Breast epithelium (tissue), 4 donors: ENCODE results near the gene MUC20. TPM values are rescaled to one million over a fixed set of nuclear protein-coding genes. Genes with fewer than 3 reads are reported as not detected.

Experiments
- DNase-seq, 2 donors: peaks; one replicate each; pipeline ENCODE4 v3.0.0-alpha.2; 2019; ENCODE audit warnings: low spot score in 2 of 2
- H3K27ac ChIP-seq, 2 donors: fragments of 200-600 bp; sonication (generic) in 1 of 2; one replicate each; pipeline ENCODE4 v1.5.1; 2016 to 2019; ENCODE audit warnings: mild to moderate bottlenecking in 1 of 2
- H3K27me3 ChIP-seq, 2 donors: fragments of 200-600 bp; sonication (generic) in 1 of 2; one replicate each; pipeline versions ENCODE4 v1.5.1 to v1.6.0; 2017 to 2019; ENCODE audit warnings: control low read depth in 1 of 2, mild to moderate bottlenecking in 1 of 2
- H3K36me3 ChIP-seq: fragments of 200-600 bp; one replicate; pipeline ENCODE4 v1.5.1; 2019
- H3K4me1 ChIP-seq, 2 donors: fragments of 200-600 bp; sonication (generic); one replicate each; pipeline ENCODE4 v1.5.1; 2016 to 2019; ENCODE audit warnings: control low read depth in 1 of 2
- H3K4me3 ChIP-seq, 3 donors: fragments of 200-600 bp; sonication (generic); 1 replicate in 2 of 3; 2 replicates in 1 of 3; pipeline ENCODE4 v1.5.1; 2016 to 2019; ENCODE audit warnings: mild to moderate bottlenecking in 3 of 3, moderate library complexity in 2 of 3
- H3K9me3 ChIP-seq, 2 donors: fragments of 200-600 bp; sonication (generic) in 1 of 2; one replicate each; pipeline ENCODE4 v1.5.1; 2016 to 2019; ENCODE audit warnings: control low read depth in 1 of 2
- CTCF ChIP-seq, 3 donors: fragments of 450-650 bp; IDR thresholded peaks; one replicate each; pipeline ENCODE4 v1.5.1; 2016 to 2017; ENCODE audit warnings: antibody characterized with exemption in 3 of 3, mild to moderate bottlenecking in 3 of 3, moderate library complexity in 3 of 3
- POLR2A ChIP-seq: fragments of 450-650 bp; IDR thresholded peaks from one replicate; pipeline ENCODE4 v1.6.1; 2016; ENCODE audit warnings: antibody characterized with exemption, mild to moderate bottlenecking, moderate library complexity
- POLR2AphosphoS5 ChIP-seq, 3 donors: sonication (generic); formaldehyde crosslinking; IDR thresholded peaks; one replicate each; pipeline ENCODE4 v1.6.1; 2017; ENCODE audit warnings: antibody characterized with exemption in 3 of 3
- intact Hi-C: fragments of 100-400 bp; cut with DNase I; formaldehyde crosslinking; loops from one replicate; pipeline ENCODE4 v1.15.1; 2023; ENCODE audit warnings: low total_unique reads
- total RNA-seq, 3 donors: library from RNA; depleted of rRNA; stranded (reverse); fragments of >200 nt; gene quantifications; one replicate each; pipeline ENCODE4 v1.1.0, GENCODE V29; 2016

The MUC20 gene
- total RNA-seq, 3 donors from 2014 or later, result 2.7 to 24.3 (median 20.1) TPM

GRCh38 chr3:195698647-195699387 is 22.0 kb upstream of the MUC20 start:
- intact Hi-C loops, result no loop called here
- Histone ChIP-seq H3K9me3 (no peaks in the 10 kb centered on the region), H3K4me3 (no peak overlapping the region), H3K27me3 (no peaks in the 10 kb centered on the region), H3K36me3 (no peaks in the 10 kb centered on the region), H3K27ac (no peak overlapping the region), H3K4me1 (no peaks in the 10 kb centered on the region)
- DNase-seq, result no peak
- TF ChIP-seq CTCF (IDR thresholded peaks at IDR 0.05), result no peak
- no peak for TF ChIP-seq POLR2AphosphoS5 (IDR thresholded peaks at IDR 0.05)
- TF ChIP-seq POLR2A, result no peak

DNA sequence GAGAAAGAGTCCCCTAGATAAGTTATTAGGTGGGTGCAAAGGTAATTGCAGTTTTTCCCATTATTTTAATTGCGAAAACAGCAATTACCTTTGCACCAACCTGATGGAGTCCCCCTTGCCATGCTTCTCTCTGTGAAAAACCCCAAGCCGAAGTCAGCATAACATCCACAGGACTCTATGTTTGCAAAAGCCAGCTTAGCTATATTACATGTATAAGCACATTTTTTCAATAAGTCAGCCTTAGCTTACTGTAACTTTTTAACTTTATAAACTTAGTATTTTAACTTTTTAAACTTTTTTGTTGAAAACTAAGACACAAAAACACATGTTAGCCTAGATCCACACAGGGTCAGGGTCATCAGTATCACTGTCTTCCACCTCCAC is 21.4 kb upstream of the MUC20 start:
- Histone ChIP-seq H3K4me3 (no peak overlapping the region), H3K4me1 (no peaks in the 10 kb centered on the region), H3K27me3 (no peaks in the 10 kb centered on the region), H3K27ac (no peak overlapping the region), H3K36me3 (no peaks in the 10 kb centered on the region), H3K9me3 (no peaks in the 10 kb centered on the region)
- no peak for DNase-seq
- intact Hi-C loops, result no loop called here
- TF ChIP-seq POLR2AphosphoS5 (IDR thresholded peaks at IDR 0.05), result no peak
- TF ChIP-seq CTCF (IDR thresholded peaks at IDR 0.05), result no peak
- TF ChIP-seq POLR2A, result no peak

GRCh38 chr3:195699860-195700259 is 20.9 kb upstream of the MUC20 start:
- H3K4me3 ChIP-seq, result no peak overlapping the region
- H3K9me3 ChIP-seq, result no peaks in the 10 kb centered on the region
- no peaks in the 10 kb centered on the region for H3K36me3 ChIP-seq
- no peaks in the 10 kb centered on the region for H3K4me1 ChIP-seq
- no peaks in the 10 kb centered on the region for H3K27me3 ChIP-seq
- no peak for TF ChIP-seq POLR2A
- no peak for TF ChIP-seq CTCF (IDR thresholded peaks at IDR 0.05)
- intact Hi-C loops, result no loop called here
- H3K27ac ChIP-seq, result no peak overlapping the region
- no peak for DNase-seq

GRCh38 chr3:195700319-195700718 is 20.5 kb upstream of the MUC20 start:
- TF ChIP-seq POLR2AphosphoS5 (IDR thresholded peaks at IDR 0.05), result no peak
- no peak for TF ChIP-seq CTCF (IDR thresholded peaks at IDR 0.05)
- no peak for TF ChIP-seq POLR2A
- Histone ChIP-seq H3K4me3 (no peak overlapping the region), H3K9me3 (no peaks in the 10 kb centered on the region), H3K4me1 (no peaks in the 10 kb centered on the region), H3K27ac (no peak overlapping the region), H3K36me3 (no peaks in the 10 kb centered on the region), H3K27me3 (no peaks in the 10 kb centered on the region)
- no peak for DNase-seq
- intact Hi-C loops, result no loop called here

DNA sequence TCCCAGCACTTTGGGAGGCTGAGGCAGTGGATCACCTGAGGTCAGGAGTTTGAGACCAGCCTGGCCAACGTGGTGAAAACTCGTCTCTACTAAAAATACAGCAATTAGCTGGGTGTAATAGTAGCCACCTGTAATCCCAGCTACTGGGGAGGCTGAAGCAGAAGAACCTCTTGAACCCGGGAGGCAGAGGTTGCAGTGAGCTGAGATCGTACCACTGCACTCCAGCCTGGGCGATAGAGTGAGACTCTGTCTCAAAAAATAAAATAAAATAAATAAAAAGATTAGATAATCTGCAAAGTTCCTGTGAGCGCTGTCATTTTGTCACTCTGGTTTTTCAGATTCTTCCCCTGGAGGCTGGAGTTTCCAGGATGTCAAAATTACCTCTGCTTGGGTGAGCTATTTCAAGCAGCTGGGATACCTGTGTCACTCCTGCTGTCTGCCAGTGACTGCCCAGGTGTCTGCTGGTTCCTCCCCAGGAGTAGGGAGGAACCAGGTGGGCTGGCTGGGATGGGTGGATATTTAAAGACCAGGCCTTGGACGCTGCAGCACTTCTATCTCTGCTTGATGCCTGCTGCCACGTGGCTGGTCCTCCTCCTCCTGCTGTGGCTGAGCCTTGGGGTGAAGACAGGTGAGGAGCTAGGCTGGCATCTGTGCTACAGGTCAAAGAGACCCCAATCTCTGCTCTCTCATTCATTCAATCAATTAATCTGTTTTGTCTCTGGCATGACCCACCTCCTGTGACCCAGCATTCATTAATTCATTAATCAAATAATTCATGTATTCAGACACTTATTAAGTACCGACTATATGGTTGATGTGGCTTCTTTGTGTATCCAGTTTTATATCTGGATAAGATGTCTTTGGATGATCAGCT is 19.5 kb upstream of the MUC20 start:
- Histone ChIP-seq H3K4me3 (no peak overlapping the region), H3K27me3 (no peaks in the 10 kb centered on the region)

More for the DNA sequence above, 19.5 kb upstream of the MUC20 start:
- TF ChIP-seq POLR2AphosphoS5 (IDR thresholded peaks at IDR 0.05) (no peak), CTCF (IDR thresholded peaks at IDR 0.05) (no peak), POLR2A (no peak)
- Histone ChIP-seq H3K9me3 (no peaks in the 10 kb centered on the region), H3K4me1 (no peaks in the 10 kb centered on the region), H3K36me3 (no peaks in the 10 kb centered on the region), H3K27ac (no peak overlapping the region)
- no peak for DNase-seq
- intact Hi-C loops, result no loop called here
